Hepatocyte (in vitro differentiated cells): Measurements from ENCODE around the gene MICAL2.

ENCODE experiments used
- EZH2 ChIP-seq: fragments of 200-600 bp; sonication (generic); IDR thresholded peaks from 2 replicates; pipeline ENCODE4 v1.6.1; 2016; ENCODE audit warnings: antibody characterized with exemption, mild to moderate bottlenecking, borderline replicate concordance
- EZH2phosphoT487 ChIP-seq: fragments of 200-600 bp; sonication (generic); IDR thresholded peaks from one replicate; pipeline ENCODE4 v1.6.1; 2018; ENCODE audit warnings: antibody characterized with exemption, mild to moderate bottlenecking, low read depth, moderate library complexity; ENCODE audit not compliant: unreplicated experiment, severe bottlenecking
- TF ChIP-seq, protein P1 (sequence below): fragments of 200-600 bp; sonication (generic); IDR thresholded peaks from 2 replicates; pipeline ENCODE4 v1.5.1; 2016; ENCODE audit warnings: antibody characterized with exemption, mild to moderate bottlenecking; ENCODE audit not compliant: poor library complexity

DNA sequence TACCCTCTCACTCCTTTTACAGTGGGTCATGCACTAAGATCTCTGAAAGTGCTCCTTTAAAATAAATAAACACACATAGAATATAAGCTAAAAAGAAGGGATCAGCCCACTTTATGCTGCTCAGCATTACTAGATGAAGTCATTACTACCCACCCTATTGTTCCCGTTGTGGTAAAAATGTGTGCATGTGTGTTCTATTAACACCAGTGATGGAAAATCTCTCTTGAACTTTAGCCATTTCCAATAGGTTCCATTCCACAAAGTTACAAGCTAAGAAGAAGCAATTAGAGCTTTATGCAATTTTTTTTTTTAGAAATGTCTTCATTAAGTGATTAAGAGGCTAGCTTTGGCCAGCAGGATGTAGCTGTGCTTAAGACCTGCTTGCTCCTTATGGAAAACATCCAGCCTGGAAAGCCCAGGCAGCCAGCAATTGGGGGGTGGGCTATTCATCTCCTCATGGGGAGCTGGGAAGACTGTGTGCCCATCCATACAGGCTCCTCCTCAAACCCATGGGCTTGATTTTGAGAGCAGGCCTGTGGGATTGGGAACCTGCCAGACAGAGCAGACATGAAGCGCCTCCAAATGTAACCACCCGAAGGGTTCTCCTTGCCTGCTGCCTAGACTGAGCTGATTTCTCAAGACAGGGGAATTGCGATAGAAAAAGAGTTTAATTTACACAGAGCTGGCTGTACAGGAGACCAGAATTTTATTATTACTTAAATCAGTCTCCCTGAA lies 174.1 kb downstream of the MICAL2 start:
- TF ChIP-seq, protein P1, sequence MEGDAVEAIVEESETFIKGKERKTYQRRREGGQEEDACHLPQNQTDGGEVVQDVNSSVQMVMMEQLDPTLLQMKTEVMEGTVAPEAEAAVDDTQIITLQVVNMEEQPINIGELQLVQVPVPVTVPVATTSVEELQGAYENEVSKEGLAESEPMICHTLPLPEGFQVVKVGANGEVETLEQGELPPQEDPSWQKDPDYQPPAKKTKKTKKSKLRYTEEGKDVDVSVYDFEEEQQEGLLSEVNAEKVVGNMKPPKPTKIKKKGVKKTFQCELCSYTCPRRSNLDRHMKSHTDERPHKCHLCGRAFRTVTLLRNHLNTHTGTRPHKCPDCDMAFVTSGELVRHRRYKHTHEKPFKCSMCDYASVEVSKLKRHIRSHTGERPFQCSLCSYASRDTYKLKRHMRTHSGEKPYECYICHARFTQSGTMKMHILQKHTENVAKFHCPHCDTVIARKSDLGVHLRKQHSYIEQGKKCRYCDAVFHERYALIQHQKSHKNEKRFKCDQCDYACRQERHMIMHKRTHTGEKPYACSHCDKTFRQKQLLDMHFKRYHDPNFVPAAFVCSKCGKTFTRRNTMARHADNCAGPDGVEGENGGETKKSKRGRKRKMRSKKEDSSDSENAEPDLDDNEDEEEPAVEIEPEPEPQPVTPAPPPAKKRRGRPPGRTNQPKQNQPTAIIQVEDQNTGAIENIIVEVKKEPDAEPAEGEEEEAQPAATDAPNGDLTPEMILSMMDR: no peak
- TF ChIP-seq EZH2phosphoT487: no peak
- no peak for TF ChIP-seq EZH2
